Stimulated activated memory B cell treated with anti-CD40 and anti-IgM and Interleukin-4, amounts not matched to agents 10 μg/mL and 1 μg/mL and 100 μg/mL, for 72 hours (primary cell): ENCODE measurements around the gene CPO.
"Not testable (repeated sequence)": the region's sequence is repeated elsewhere in the genome, so short reads cannot be mapped to it uniquely, and the experiment has no call there.

Experiments
- ATAC-seq: fragments of 150-1000 bp; cut with Tn5 transposase; 2 replicates; pipeline ENCODE4 v1.10.0; 2021
- H3K27ac Mint-ChIP-seq: one replicate; pipeline ENCODE4 v1.8.0; 2022; ENCODE audit warnings: mild to moderate bottlenecking, mixed read lengths
- H3K27me3 Mint-ChIP-seq: one replicate; pipeline ENCODE4 v1.8.0; 2022; ENCODE audit warnings: mixed read lengths
- H3K36me3 Mint-ChIP-seq: one replicate; pipeline ENCODE4 v1.8.0; 2022; ENCODE audit warnings: mixed read lengths
- H3K4me1 Mint-ChIP-seq: one replicate; pipeline ENCODE4 v1.8.0; 2022; ENCODE audit warnings: mixed read lengths
- H3K4me3 Mint-ChIP-seq: one replicate; pipeline ENCODE4 v1.8.0; 2022; ENCODE audit warnings: mild to moderate bottlenecking, moderate library complexity, mixed read lengths
- H3K9me3 Mint-ChIP-seq: one replicate; pipeline ENCODE4 v1.8.0; 2022; ENCODE audit warnings: mixed read lengths

CPO gene

GRCh38 chr2:206939340-206939739, at the start of gene CPO:
Gene CPO (plus strand): TSS chr2:206939518. CDS start chr2:206939600, 82 bp downstream.
- H3K4me3 Mint-ChIP-seq: no peak within 1 kb of the TSS
- no peak for ATAC-seq
- peaks cover 9% of the 10 kb centered on the region for H3K27me3 Mint-ChIP-seq
- H3K9me3 Mint-ChIP-seq: no peaks in the 10 kb centered on the region
- H3K27ac Mint-ChIP-seq: no peak within 1 kb of the TSS
- H3K36me3 Mint-ChIP-seq: no peaks in the 10 kb centered on the region
- peaks cover 9% of the 10 kb centered on the region for H3K4me1 Mint-ChIP-seq

GRCh38 chr2:206890179-206890578, 49.1 kb upstream of the CPO start:
- no peak overlapping the region for H3K27ac Mint-ChIP-seq
- H3K9me3 Mint-ChIP-seq: no peaks in the 10 kb centered on the region
- no peak for ATAC-seq
- H3K4me1 Mint-ChIP-seq: peaks cover 6% of the 10 kb centered on the region
- peaks cover 8% of the 10 kb centered on the region for H3K27me3 Mint-ChIP-seq
- no peak overlapping the region for H3K4me3 Mint-ChIP-seq
- no peaks in the 10 kb centered on the region for H3K36me3 Mint-ChIP-seq

- peaks cover 8% of the 10 kb centered on the region for H3K27me3 Mint-ChIP-seq
- no peak for ATAC-seq
- H3K36me3 Mint-ChIP-seq: no peaks in the 10 kb centered on the region
- H3K27ac Mint-ChIP-seq: no peak overlapping the region
- H3K4me1 Mint-ChIP-seq: peaks cover 6% of the 10 kb centered on the region
- H3K9me3 Mint-ChIP-seq: no peaks in the 10 kb centered on the region
- no peak overlapping the region for H3K4me3 Mint-ChIP-seq
Observed at GRCh38 chr2:206890926-206891325, 48.4 kb upstream of the CPO start.

- ATAC-seq: peak; percentile 91
- peaks cover 3% of the 10 kb centered on the region for H3K9me3 Mint-ChIP-seq
- no peaks in the 10 kb centered on the region for H3K4me1 Mint-ChIP-seq
- no peak overlapping the region for H3K27ac Mint-ChIP-seq
- H3K27me3 Mint-ChIP-seq: peaks cover 17% of the 10 kb centered on the region
- H3K36me3 Mint-ChIP-seq: no peaks in the 10 kb centered on the region
- no peak overlapping the region for H3K4me3 Mint-ChIP-seq
Observed at GRCh38 chr2:206915121-206915520, 24.2 kb upstream of the CPO start.

- Mint-ChIP-seq H3K4me3 (no peak overlapping the region), H3K4me1 (no peaks in the 10 kb centered on the region), H3K9me3 (peaks cover 3% of the 10 kb centered on the region), H3K27ac (no peak overlapping the region), H3K27me3 (peaks cover 24% of the 10 kb centered on the region), H3K36me3 (no peaks in the 10 kb centered on the region)
- ATAC-seq: no peak
Observed at GRCh38 chr2:206918263-206918662, 21.1 kb upstream of the CPO start.

GRCh38 chr2:206920310-206920709, 19.0 kb upstream of the CPO start:
- Mint-ChIP-seq H3K27ac (no peak overlapping the region), H3K9me3 (no peaks in the 10 kb centered on the region), H3K27me3 (peaks cover 24% of the 10 kb centered on the region), H3K4me1 (no peaks in the 10 kb centered on the region), H3K36me3 (no peaks in the 10 kb centered on the region), H3K4me3 (no peak overlapping the region)
- ATAC-seq: no peak

- no peaks in the 10 kb centered on the region for H3K36me3 Mint-ChIP-seq
- no peak overlapping the region for H3K4me3 Mint-ChIP-seq
- no peak overlapping the region for H3K27ac Mint-ChIP-seq
- no peak for ATAC-seq
- H3K4me1 Mint-ChIP-seq: no peaks in the 10 kb centered on the region
- H3K27me3 Mint-ChIP-seq: peaks cover 24% of the 10 kb centered on the region
- no peaks in the 10 kb centered on the region for H3K9me3 Mint-ChIP-seq
Observed at GRCh38 chr2:206920951-206921350, 18.4 kb upstream of the CPO start.

GRCh38 chr2:206921529-206921928, 17.8 kb upstream of the CPO start:
- Mint-ChIP-seq H3K27ac (no peak overlapping the region), H3K27me3 (peaks cover 24% of the 10 kb centered on the region), H3K4me1 (no peaks in the 10 kb centered on the region), H3K36me3 (no peaks in the 10 kb centered on the region), H3K4me3 (no peak overlapping the region), H3K9me3 (no peaks in the 10 kb centered on the region)
- ATAC-seq: no peak

- Mint-ChIP-seq H3K27me3 (no peaks in the 10 kb centered on the region), H3K9me3 (no peaks in the 10 kb centered on the region), H3K4me1 (peaks cover 9% of the 10 kb centered on the region), H3K27ac (no peak overlapping the region), H3K4me3 (no peak overlapping the region), H3K36me3 (no peaks in the 10 kb centered on the region)
- ATAC-seq: no peak
Observed at GRCh38 chr2:206935991-206936842, 3.1 kb upstream of the CPO start.

GRCh38 chr2:206936843-206937230, 2.5 kb upstream of the CPO start:
- H3K4me3 Mint-ChIP-seq: no peak overlapping the region

GRCh38 chr2:206937555-206937954, 1.8 kb upstream of the CPO start:
- Mint-ChIP-seq H3K4me1 (peaks cover 9% of the 10 kb centered on the region), H3K36me3 (no peaks in the 10 kb centered on the region), H3K27ac (no peak overlapping the region), H3K9me3 (no peaks in the 10 kb centered on the region), H3K27me3 (no peaks in the 10 kb centered on the region), H3K4me3 (no peak overlapping the region)
- peak; percentile 77 for ATAC-seq

More at GRCh38 chr2:206936843-206937230, 2.5 kb upstream of the CPO start:
- no peaks in the 10 kb centered on the region for H3K27me3 Mint-ChIP-seq
- peaks cover 9% of the 10 kb centered on the region for H3K4me1 Mint-ChIP-seq
- H3K27ac Mint-ChIP-seq: no peak overlapping the region
- H3K9me3 Mint-ChIP-seq: no peaks in the 10 kb centered on the region
- no peaks in the 10 kb centered on the region for H3K36me3 Mint-ChIP-seq
- no peak for ATAC-seq

GRCh38 chr2:206940546-206940945, 1.2 kb downstream of the CPO start:
- Mint-ChIP-seq H3K27me3 (peaks cover 9% of the 10 kb centered on the region), H3K36me3 (no peaks in the 10 kb centered on the region), H3K9me3 (no peaks in the 10 kb centered on the region), H3K4me1 (peaks cover 9% of the 10 kb centered on the region), H3K27ac (no peak overlapping the region), H3K4me3 (no peak overlapping the region)
- no peak for ATAC-seq

- Mint-ChIP-seq H3K27ac (no peak overlapping the region), H3K9me3 (peaks cover 3% of the 10 kb centered on the region), H3K4me3 (no peak overlapping the region), H3K36me3 (no peaks in the 10 kb centered on the region), H3K27me3 (peaks cover 9% of the 10 kb centered on the region), H3K4me1 (peaks cover 3% of the 10 kb centered on the region)
- no peak for ATAC-seq
Observed at GRCh38 chr2:206942592-206943478, 3.5 kb downstream of the CPO start.

GRCh38 chr2:206953404-206953803, 14.1 kb downstream of the CPO start:
- ATAC-seq, H3K27me3 Mint-ChIP-seq, H3K4me3 Mint-ChIP-seq, H3K4me1 Mint-ChIP-seq, H3K27ac Mint-ChIP-seq, H3K36me3 Mint-ChIP-seq: not testable (repeated sequence)
- peaks cover 22% of the 10 kb centered on the region for H3K9me3 Mint-ChIP-seq

- Mint-ChIP-seq H3K4me3 (no peak overlapping the region), H3K27me3 (peaks cover 9% of the 10 kb centered on the region), H3K4me1 (no peaks in the 10 kb centered on the region), H3K36me3 (peaks cover 6% of the 10 kb centered on the region), H3K27ac (no peak overlapping the region), H3K9me3 (peaks cover 22% of the 10 kb centered on the region)
- ATAC-seq: no peak
Observed at GRCh38 chr2:206955253-206955652, 15.9 kb downstream of the CPO start.
